Ishikawa (cell line): Measurements from ENCODE around the gene MTIF3.

Experiments used
- CREB1 ChIP-seq: IDR thresholded peaks from 2 replicates; pipeline ENCODE4 v1.6.1; 2012; ENCODE audit warnings: low read depth
- EGR1 ChIP-seq: IDR thresholded peaks from 2 replicates; pipeline ENCODE4 v1.6.1; 2012
- EP300 ChIP-seq: IDR thresholded peaks from 2 replicates; pipeline ENCODE4 v1.6.1; 2012; ENCODE audit warnings: borderline replicate concordance
- FOXM1 ChIP-seq: IDR thresholded peaks from 2 replicates; pipeline ENCODE4 v1.6.1; 2012; ENCODE audit warnings: low read depth, borderline replicate concordance
- RAD21 ChIP-seq: IDR thresholded peaks from 2 replicates; pipeline ENCODE4 v1.6.1; 2012; ENCODE audit warnings: low read depth
- TAF1 ChIP-seq: IDR thresholded peaks from 2 replicates; pipeline ENCODE4 v1.6.1; 2012; ENCODE audit warnings: low read depth, mild to moderate bottlenecking
- TEAD4 ChIP-seq: IDR thresholded peaks from 2 replicates; pipeline ENCODE4 v1.6.1; 2012
- YY1 ChIP-seq: IDR thresholded peaks from 2 replicates; pipeline ENCODE4 v1.6.1; 2012; ENCODE audit warnings: low read depth
- TF ChIP-seq, protein P1 (sequence below): IDR thresholded peaks from 2 replicates; pipeline ENCODE4 v1.6.1; 2012

The MTIF3 gene

DNA sequence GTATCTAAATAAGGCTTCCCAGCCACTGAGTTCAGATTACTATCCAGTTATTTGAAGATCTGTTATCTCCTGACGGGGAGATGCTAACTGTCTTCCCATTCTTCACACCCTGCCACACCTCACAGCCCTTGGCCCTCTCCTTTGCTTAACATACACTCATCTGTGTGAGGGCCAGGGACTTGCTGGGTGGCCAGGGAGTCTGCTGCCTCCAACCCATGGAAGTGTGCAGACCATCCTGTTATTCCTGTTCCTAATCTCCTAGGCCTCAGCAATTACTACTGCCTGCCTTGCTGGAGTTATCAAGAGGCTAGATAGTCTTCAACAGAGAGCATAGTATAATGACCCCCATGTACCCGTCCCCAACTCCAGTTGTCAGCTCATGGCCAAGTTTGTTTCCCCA, 62.1 kb downstream of the MTIF3 start:
- TF ChIP-seq TEAD4 (no peak), TAF1 (no peak), RAD21 (no peak), EP300 (no peak), FOXM1 (no peak), CREB1 (no peak), YY1 (no peak), EGR1 (no peak)
- TF ChIP-seq, protein P1, sequence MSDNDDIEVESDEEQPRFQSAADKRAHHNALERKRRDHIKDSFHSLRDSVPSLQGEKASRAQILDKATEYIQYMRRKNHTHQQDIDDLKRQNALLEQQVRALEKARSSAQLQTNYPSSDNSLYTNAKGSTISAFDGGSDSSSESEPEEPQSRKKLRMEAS = no peak
